NCI-H1105 (cell line): ENCODE measurements around the gene SLAMF1.
"Not testable (repeated sequence)": the region's sequence is repeated elsewhere in the genome, so short reads cannot be mapped to it uniquely, and the experiment has no call there.

ENCODE experiments used
- DNase-seq: peaks from one replicate; lab custom pipeline; 2025; lab: John Stamatoyannopoulos, UW

SLAMF1 gene

GRCh38 chr1:160563230-160563629 lies 83.6 kb downstream of the SLAMF1 start:
- not testable (repeated sequence) for DNase-seq

GRCh38 chr1:160562745-160563144 lies 84.1 kb downstream of the SLAMF1 start:
- not testable (repeated sequence) for DNase-seq

- DNase-seq, result no peak
These were observed 86.0 kb downstream of the SLAMF1 start for GRCh38 chr1:160560806-160561205.

GRCh38 chr1:160560045-160560705 lies 86.7 kb downstream of the SLAMF1 start:
- no peak for DNase-seq

- not testable (repeated sequence) for DNase-seq
These were observed 87.4 kb downstream of the SLAMF1 start for GRCh38 chr1:160559437-160559836.

- no peak for DNase-seq
These were observed 88.0 kb downstream of the SLAMF1 start for GRCh38 chr1:160558660-160559380.
